Body of pancreas (tissue), 4 donors: Measurements from ENCODE around the gene HTRA3. TPM values are rescaled to one million over a fixed set of nuclear protein-coding genes. Genes with fewer than 3 reads are reported as not detected.

Experiments
- ATAC-seq: fragments of 150-250 bp; one replicate; pipeline ENCODE4 v1.9.1; 2016
- DNase-seq, 4 donors: peaks; one replicate each; pipeline ENCODE4 v3.0.0-alpha.2; 2019
- H3K27ac ChIP-seq, 4 donors: fragments of 200-600 bp; sonication (generic); 1 replicate in 3 of 4; 2 replicates in 1 of 4; pipeline versions ENCODE4 v1.5.1 to v1.6.1; 2016 to 2019; ENCODE audit warnings: mild to moderate bottlenecking in 1 of 4, mixed read lengths in 1 of 4, moderate library complexity in 1 of 4
- H3K27me3 ChIP-seq, 2 donors: fragments of 200-600 bp; sonication (generic); one replicate each; pipeline ENCODE4 v1.6.0; 2016; ENCODE audit warnings: mild to moderate bottlenecking in 1 of 2
- H3K36me3 ChIP-seq, 2 donors: fragments of 200-600 bp; sonication (generic); replicated peaks in 1 of 2; 2 replicates each; pipeline ENCODE4 v1.5.1; 2016; ENCODE audit warnings: low read depth in 2 of 2; ENCODE audit not compliant: insufficient read depth in 1 of 2
- H3K4me1 ChIP-seq: fragments of 200-600 bp; sonication (generic); one replicate; pipeline ENCODE4 v1.6.0; 2016
- H3K4me3 ChIP-seq, 2 donors: fragments of 200-600 bp; sonication (generic); 1 replicate in 1 of 2; 2 replicates in 1 of 2; pipeline ENCODE4 v1.5.1; 2016 to 2019
- H3K9me3 ChIP-seq, 3 donors: fragments of 200-600 bp; sonication (generic); 1 replicate in 2 of 3; 2 replicates in 1 of 3; pipeline ENCODE4 v1.5.1; 2016
- POLR2A ChIP-seq, 3 donors: fragments of 450-650 bp; IDR thresholded peaks; one replicate each; pipeline ENCODE4 v1.6.1; 2016; ENCODE audit warnings: antibody characterized with exemption in 3 of 3, mild to moderate bottlenecking in 2 of 3
- WGBS, 2 donors: methylation state at CpG; one replicate each; pipeline ENCODE4 v1.1.5; 2017; 5-methylcytosine and 5-hydroxymethylcytosine counted together
- intact Hi-C: fragments of 100-400 bp; cut with DNase I; formaldehyde crosslinking; loops from one replicate; pipeline ENCODE4 v1.15.1; 2023
- total RNA-seq, 2 donors: library from RNA; depleted of rRNA; stranded (reverse); fragments of >200 nt; gene quantifications; one replicate each; pipeline ENCODE4 v1.1.0, GENCODE V29; 2016
- TF ChIP-seq, protein P1 (sequence below), 7 experiments: fragments of 450-650 bp in 4 of 7; fragments of 200-600 bp in 3 of 7; sonication (generic) in 3 of 7; IDR thresholded peaks; one replicate each; pipeline ENCODE4 v1.5.1; 2016 to 2019; ENCODE audit warnings: antibody characterized with exemption in 7 of 7

HTRA3 gene
- total RNA-seq, 2 donors from 2014 or later: 4.2 to 17.5 TPM

- no peaks in the 10 kb centered on the region for H3K9me3 ChIP-seq
- TF ChIP-seq POLR2A (IDR thresholded peaks at IDR 0.05): no peak
- TF ChIP-seq, protein P1, sequence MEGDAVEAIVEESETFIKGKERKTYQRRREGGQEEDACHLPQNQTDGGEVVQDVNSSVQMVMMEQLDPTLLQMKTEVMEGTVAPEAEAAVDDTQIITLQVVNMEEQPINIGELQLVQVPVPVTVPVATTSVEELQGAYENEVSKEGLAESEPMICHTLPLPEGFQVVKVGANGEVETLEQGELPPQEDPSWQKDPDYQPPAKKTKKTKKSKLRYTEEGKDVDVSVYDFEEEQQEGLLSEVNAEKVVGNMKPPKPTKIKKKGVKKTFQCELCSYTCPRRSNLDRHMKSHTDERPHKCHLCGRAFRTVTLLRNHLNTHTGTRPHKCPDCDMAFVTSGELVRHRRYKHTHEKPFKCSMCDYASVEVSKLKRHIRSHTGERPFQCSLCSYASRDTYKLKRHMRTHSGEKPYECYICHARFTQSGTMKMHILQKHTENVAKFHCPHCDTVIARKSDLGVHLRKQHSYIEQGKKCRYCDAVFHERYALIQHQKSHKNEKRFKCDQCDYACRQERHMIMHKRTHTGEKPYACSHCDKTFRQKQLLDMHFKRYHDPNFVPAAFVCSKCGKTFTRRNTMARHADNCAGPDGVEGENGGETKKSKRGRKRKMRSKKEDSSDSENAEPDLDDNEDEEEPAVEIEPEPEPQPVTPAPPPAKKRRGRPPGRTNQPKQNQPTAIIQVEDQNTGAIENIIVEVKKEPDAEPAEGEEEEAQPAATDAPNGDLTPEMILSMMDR (IDR thresholded peaks at IDR 0.05): peak; percentile 78 to 98 (median 81)
- H3K36me3 ChIP-seq: peaks cover 0 to 14% of the 10 kb centered on the region in 2 donors
- WGBS, 2 donors: 28 to 39% methylated on average over 12 to 29 of the region's 29 CpGs
- DNase-seq: peak; percentile 73 to 81 (median 76)
- intact Hi-C loops: loop anchor here (10.0 kb wide), 1 partner anchor 163 kb away; no protein-coding TSS in a partner anchor
- no peak overlapping the region for H3K27ac ChIP-seq
- no peak overlapping the region for H3K4me3 ChIP-seq
- H3K4me1 ChIP-seq: no peaks in the 10 kb centered on the region
- peak; percentile 81 for ATAC-seq
- H3K27me3 ChIP-seq: no peaks in the 10 kb centered on the region
Observed at GRCh38 chr4:8241895-8242696, 27.5 kb upstream of the HTRA3 start.

- WGBS, 2 donors: 69 to 79% methylated on average over 10 of the region's 10 CpGs
Observed at GRCh38 chr4:8242782-8243560, 26.6 kb upstream of the HTRA3 start.

GRCh38 chr4:8244001-8244757, 25.4 kb upstream of the HTRA3 start:
- no peaks in the 10 kb centered on the region for H3K27me3 ChIP-seq
- H3K4me1 ChIP-seq: no peaks in the 10 kb centered on the region
- peaks cover 0 to 4% of the 10 kb centered on the region in 2 donors for H3K36me3 ChIP-seq
- intact Hi-C loops: loop anchor here (10.0 kb wide), 1 partner anchor 161 kb away; no protein-coding TSS in a partner anchor
- H3K4me3 ChIP-seq: no peak overlapping the region
- no peak overlapping the region for H3K27ac ChIP-seq
- DNase-seq: no peak
- WGBS, 2 donors: 64 to 88% methylated on average over 5 to 18 of the region's 18 CpGs
- no peak for TF ChIP-seq POLR2A (IDR thresholded peaks at IDR 0.05)
- TF ChIP-seq, protein P1 (IDR thresholded peaks at IDR 0.05): no peak
- no peaks in the 10 kb centered on the region for H3K9me3 ChIP-seq
- ATAC-seq: no peak

More at GRCh38 chr4:8242782-8243560, 26.6 kb upstream of the HTRA3 start:
- Histone ChIP-seq H3K4me3 (no peak overlapping the region), H3K4me1 (no peaks in the 10 kb centered on the region), H3K9me3 (no peaks in the 10 kb centered on the region), H3K36me3 (peaks cover 0 to 9% of the 10 kb centered on the region in 2 donors), H3K27ac (no peak overlapping the region), H3K27me3 (no peaks in the 10 kb centered on the region)
- DNase-seq (no peak), ATAC-seq (no peak)
- no peak for TF ChIP-seq POLR2A (IDR thresholded peaks at IDR 0.05)
- TF ChIP-seq, protein P1 (IDR thresholded peaks at IDR 0.05): no peak
- intact Hi-C loops: loop anchor here (10.0 kb wide), 1 partner anchor 162 kb away; no protein-coding TSS in a partner anchor

GRCh38 chr4:8244931-8245460, 24.6 kb upstream of the HTRA3 start:
- DNase-seq: no peak
- ATAC-seq: no peak
- TF ChIP-seq, protein P1 (IDR thresholded peaks at IDR 0.05): no peak
- no peak for TF ChIP-seq POLR2A (IDR thresholded peaks at IDR 0.05)
- Histone ChIP-seq H3K36me3 (peaks cover 0 to 1% of the 10 kb centered on the region in 2 donors), H3K4me1 (no peaks in the 10 kb centered on the region), H3K27ac (no peak overlapping the region), H3K4me3 (no peak overlapping the region), H3K27me3 (no peaks in the 10 kb centered on the region), H3K9me3 (no peaks in the 10 kb centered on the region)
- 90 to 95% methylated on average over 2 to 19 of the region's 19 CpGs for WGBS, 2 donors
- intact Hi-C loops: loop anchor here (10.0 kb wide), 1 partner anchor 160 kb away; no protein-coding TSS in a partner anchor
